ENCODE data around the gene TTC16. TPM values are rescaled to one million over a fixed set of nuclear protein-coding genes. Genes with fewer than 3 reads are reported as not detected.

Gene TTC16
- total RNA-seq, 1 donor from 2014 or later = 0.18 TPM

DNA sequence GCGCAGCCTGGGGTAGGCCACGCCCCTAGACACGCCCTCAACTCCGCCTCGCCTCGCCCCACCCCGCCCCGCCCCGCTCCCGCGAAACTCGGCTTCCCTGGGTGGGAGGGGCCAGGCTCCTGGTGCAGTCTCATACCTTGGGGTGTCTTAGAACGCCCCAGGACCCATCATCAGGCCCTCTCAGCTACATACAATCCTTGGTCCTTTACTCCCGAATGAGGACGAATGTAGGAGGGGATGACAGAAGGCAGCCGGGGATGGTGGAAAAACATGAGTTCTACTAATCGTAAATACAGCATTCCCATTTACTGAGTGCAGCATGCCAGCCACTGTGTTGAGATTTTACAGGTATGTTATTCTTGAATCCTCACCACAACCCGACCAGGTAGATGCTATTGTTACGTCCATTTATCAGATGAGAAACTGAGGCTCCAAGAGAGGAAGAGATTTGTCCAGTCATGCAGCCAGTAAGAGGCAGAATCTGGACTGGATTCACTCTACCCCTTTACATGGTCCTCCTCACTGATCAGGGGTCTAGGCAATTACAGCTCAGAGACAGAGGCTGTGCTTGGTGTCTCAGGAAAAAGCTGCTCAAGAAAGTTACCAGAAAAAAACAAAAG is 55.8 kb downstream of the TTC16 start:
- Mint-ChIP-seq H3K27ac (peak overlapping the region; percentile 92), H3K36me3 (ENCODE audit: low read depth) (peaks cover 60% of the 10 kb centered on the region), H3K27me3 (ENCODE audit: low read depth) (no peaks in the 10 kb centered on the region), H3K9me3 (no peaks in the 10 kb centered on the region), H3K4me1 (ENCODE audit: low read depth) (peaks cover 58% of the 10 kb centered on the region), H3K4me3 (ENCODE audit: low read depth) (peak overlapping the region; percentile 85)
- intact Hi-C loops (cut with micrococcal nuclease) = loop anchor here (1.0 to 10.0 kb wide), 6 partner anchors 14 to 353 kb away; partner anchors contain the start of genes NAIF1, PTGES2, SLC25A25 and TOR2A
- DNase-seq (ENCODE audit: low spot score) = no peak

DNA sequence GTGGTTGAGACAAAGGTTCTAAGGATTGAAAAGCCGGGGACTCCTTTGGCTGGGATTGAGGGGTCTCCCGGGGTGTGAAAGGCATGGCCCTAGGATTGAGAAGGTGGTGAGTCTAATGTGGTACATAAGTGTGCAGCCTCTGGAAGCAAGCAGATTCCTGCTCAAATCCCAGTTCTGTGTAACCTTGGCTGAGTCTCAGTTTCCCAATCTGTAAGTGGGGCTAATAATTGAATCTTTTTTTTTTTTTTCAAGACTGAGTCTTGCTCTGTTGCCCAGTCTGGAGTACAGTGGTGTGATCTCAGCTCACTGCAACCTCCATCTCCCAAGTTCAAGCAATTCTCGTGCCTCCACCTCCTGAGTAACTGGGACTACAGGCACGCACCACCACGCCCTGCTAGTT is 56.7 kb downstream of the TTC16 start:
- no peak overlapping the region for H3K4me3 Mint-ChIP-seq (ENCODE audit: low read depth)
- no peaks in the 10 kb centered on the region for H3K9me3 Mint-ChIP-seq
- peaks cover 52% of the 10 kb centered on the region for H3K4me1 Mint-ChIP-seq (ENCODE audit: low read depth)
- H3K36me3 Mint-ChIP-seq (ENCODE audit: low read depth) = peaks cover 54% of the 10 kb centered on the region
- no peak overlapping the region for H3K27ac Mint-ChIP-seq
- H3K27me3 Mint-ChIP-seq (ENCODE audit: low read depth) = no peaks in the 10 kb centered on the region
- intact Hi-C loops (cut with micrococcal nuclease) = loop anchor here (10.0 kb wide), 3 partner anchors 292 to 352 kb away; partner anchors contain the start of genes NAIF1, PTGES2, SLC25A25 and ZNF79
- DNase-seq (ENCODE audit: low spot score) = no peak

DNA sequence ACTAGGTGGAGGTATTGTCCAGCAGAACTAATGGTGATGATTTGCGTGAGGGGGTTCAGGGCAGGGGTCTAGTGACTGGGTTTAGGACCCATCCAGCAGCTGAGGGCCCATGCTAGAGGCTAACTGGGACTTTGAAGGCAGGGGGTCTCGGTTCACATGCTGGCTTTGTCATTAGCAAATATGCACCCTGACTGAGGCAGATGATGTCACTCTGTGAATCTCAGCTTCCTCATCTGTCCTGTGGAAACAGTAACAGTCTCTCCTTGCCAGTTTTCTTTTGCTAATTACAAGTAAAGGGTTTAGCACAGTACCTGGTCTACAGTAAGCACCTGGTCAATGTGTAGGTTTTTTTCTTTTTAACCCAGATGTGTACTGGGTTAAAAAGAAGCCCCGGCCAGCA is 57.4 kb downstream of the TTC16 start:
- H3K4me3 Mint-ChIP-seq (ENCODE audit: low read depth) = no peak overlapping the region
- no peaks in the 10 kb centered on the region for H3K9me3 Mint-ChIP-seq
- peaks cover 56% of the 10 kb centered on the region for H3K36me3 Mint-ChIP-seq (ENCODE audit: low read depth)
- H3K4me1 Mint-ChIP-seq (ENCODE audit: low read depth) = peaks cover 49% of the 10 kb centered on the region
- no peaks in the 10 kb centered on the region for H3K27me3 Mint-ChIP-seq (ENCODE audit: low read depth)
- no peak for DNase-seq (ENCODE audit: low spot score)
- H3K27ac Mint-ChIP-seq = no peak overlapping the region
- intact Hi-C loops (cut with micrococcal nuclease) = loop anchor here (10.0 kb wide), 3 partner anchors 292 to 352 kb away; partner anchors contain the start of genes NAIF1, PTGES2, SLC25A25 and ZNF79

DNA sequence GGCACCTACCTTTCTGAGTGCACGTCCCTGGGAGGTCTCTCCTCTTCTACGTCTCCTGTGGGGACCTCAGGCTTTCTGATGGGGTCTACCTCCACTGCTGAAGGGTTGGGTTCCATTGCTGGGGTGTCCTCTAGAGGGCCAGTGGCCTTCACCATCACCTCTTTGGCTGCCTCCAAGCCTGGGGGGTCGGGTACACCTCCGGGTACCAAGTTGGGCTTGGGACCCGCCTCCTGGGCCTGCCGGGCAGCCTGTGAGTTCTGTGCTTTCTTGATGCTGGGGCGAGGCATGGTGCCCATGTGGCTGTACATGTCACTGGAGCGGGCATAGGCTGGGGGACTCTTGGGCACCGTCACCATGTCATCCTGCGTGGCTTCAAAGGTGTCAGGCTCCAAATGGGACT is 58.1 kb downstream of the TTC16 start:
- peaks cover 44% of the 10 kb centered on the region for H3K4me1 Mint-ChIP-seq (ENCODE audit: low read depth)

DNA sequence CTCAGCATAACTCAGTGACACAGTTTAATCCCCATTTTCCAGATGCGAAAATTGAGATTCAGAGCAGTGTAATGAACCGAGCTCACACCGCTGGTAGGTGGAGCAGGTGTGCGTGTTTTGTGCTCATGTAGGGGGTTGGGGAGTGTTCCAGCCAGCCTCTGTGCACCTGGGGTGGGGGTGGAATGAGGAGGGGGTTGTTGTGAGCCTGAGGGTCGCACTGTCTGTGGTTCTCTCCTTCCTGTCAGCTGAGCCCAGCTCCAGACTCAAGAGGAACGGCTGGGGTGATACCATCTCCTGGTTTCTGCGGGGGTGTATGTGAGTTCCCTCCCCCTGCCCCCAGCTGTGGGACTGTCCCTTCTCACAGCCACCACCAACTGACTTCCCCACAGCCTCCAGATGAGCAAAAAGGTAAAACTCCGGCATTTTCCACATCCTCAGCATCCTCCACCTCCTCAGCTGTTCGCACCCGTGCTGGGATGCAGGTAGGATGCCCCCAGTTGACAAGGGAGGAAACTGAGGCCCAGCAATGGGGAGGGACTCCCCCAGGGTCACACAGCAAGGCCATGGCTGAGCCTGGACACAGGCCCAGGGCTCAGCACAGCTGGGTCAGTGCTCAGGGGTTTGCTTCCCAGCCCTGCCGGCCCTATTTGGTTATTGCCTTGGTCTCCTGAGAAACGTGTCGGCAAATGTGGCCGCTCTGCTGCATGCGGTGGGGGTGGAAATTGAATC is 60.5 kb downstream of the TTC16 start:
- intact Hi-C loops (cut with micrococcal nuclease) = loop anchor here (1.0 to 10.0 kb wide), 4 partner anchors 9 to 352 kb away; partner anchors contain the start of genes NAIF1, PTGES2, SLC25A25 and ZNF79
- peaks cover 38% of the 10 kb centered on the region for H3K4me1 Mint-ChIP-seq (ENCODE audit: low read depth)

More for the DNA sequence above, 58.1 kb downstream of the TTC16 start:
- peaks cover 54% of the 10 kb centered on the region for H3K36me3 Mint-ChIP-seq (ENCODE audit: low read depth)
- no peaks in the 10 kb centered on the region for H3K9me3 Mint-ChIP-seq
- intact Hi-C loops (cut with micrococcal nuclease) = loop anchor here (10.0 kb wide), 3 partner anchors 291 to 351 kb away; partner anchors contain the start of genes NAIF1, PTGES2, SLC25A25 and ZNF79
- DNase-seq (ENCODE audit: low spot score) = no peak
- no peaks in the 10 kb centered on the region for H3K27me3 Mint-ChIP-seq (ENCODE audit: low read depth)
- H3K4me3 Mint-ChIP-seq (ENCODE audit: low read depth) = peak overlapping the region; percentile 39
- H3K27ac Mint-ChIP-seq = peak overlapping the region; percentile 58

DNA sequence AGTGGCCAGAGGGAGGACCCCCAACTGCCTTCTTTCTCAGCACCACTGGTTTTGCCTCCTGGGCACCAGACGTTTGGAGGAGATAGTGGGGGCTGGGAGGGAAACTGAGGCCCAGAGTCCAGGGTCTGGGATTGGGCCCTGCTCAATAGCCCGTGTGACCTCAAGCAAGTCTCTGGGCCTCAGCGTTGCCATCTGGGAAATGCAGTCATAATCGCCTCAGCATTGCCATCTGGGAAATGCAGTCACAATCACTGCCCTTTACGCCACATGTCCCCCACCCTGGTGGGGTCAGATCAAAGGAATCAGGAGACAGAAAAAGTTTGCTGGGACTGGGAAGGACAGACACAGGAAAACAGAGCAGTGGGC is 61.0 kb downstream of the TTC16 start:
- intact Hi-C loops (cut with micrococcal nuclease) = loop anchor here (1.0 to 10.0 kb wide), 4 partner anchors 8 to 352 kb away; partner anchors contain the start of genes NAIF1, PTGES2, SLC25A25 and ZNF79
- peaks cover 29% of the 10 kb centered on the region for H3K36me3 Mint-ChIP-seq (ENCODE audit: low read depth)
- DNase-seq (ENCODE audit: low spot score) = no peak
- no peaks in the 10 kb centered on the region for H3K27me3 Mint-ChIP-seq (ENCODE audit: low read depth)
- no peaks in the 10 kb centered on the region for H3K9me3 Mint-ChIP-seq
- H3K4me1 Mint-ChIP-seq (ENCODE audit: low read depth) = peaks cover 39% of the 10 kb centered on the region
- H3K4me3 Mint-ChIP-seq (ENCODE audit: low read depth) = peak overlapping the region; percentile 98
- H3K27ac Mint-ChIP-seq = peak overlapping the region; percentile 96

More for the DNA sequence above, 60.5 kb downstream of the TTC16 start:
- no peaks in the 10 kb centered on the region for H3K27me3 Mint-ChIP-seq (ENCODE audit: low read depth)
- peak overlapping the region; percentile 96 for H3K27ac Mint-ChIP-seq
- peak; percentile 73 for DNase-seq (ENCODE audit: low spot score)
- peak overlapping the region; percentile 98 for H3K4me3 Mint-ChIP-seq (ENCODE audit: low read depth)
- no peaks in the 10 kb centered on the region for H3K9me3 Mint-ChIP-seq
- H3K36me3 Mint-ChIP-seq (ENCODE audit: low read depth) = peaks cover 33% of the 10 kb centered on the region

DNA sequence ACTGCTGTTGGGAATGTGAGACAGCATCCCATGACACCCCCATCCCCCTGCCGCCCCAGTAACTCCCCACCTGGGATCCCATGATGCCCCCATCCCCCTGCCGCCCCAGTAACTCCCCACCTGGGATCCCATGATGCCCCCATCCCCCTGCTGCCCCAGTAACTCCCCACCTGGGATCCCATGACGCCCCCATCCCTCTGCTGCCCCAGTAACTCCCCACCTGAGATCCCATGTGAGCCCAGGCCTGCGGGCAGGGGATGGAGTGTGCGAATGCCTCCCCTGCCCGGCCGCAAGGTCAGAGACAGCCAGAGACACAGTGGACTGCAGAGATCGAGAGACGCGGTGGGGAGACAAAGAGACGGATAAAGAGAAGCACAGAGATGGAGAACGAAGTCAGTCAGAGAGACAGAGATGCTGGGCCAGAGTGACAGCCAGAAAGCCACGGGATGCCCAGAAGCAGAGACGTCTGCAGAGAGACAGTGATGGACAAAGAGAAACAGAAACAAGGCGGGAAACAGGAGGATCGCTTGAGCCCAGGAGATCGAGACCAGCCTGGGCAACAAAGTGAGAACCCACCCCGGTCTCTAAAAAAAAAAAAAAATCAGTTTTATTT is 61.6 kb downstream of the TTC16 start:
- H3K4me1 Mint-ChIP-seq (ENCODE audit: low read depth) = peaks cover 40% of the 10 kb centered on the region
- no peak for DNase-seq (ENCODE audit: low spot score)
- intact Hi-C loops (cut with micrococcal nuclease) = loop anchor here (10.0 kb wide), 3 partner anchors 287 to 353 kb away; partner anchors contain the start of genes NAIF1, PTGES2, SLC25A25 and ZNF79
- peak overlapping the region; percentile 96 for H3K27ac Mint-ChIP-seq
- H3K9me3 Mint-ChIP-seq = no peaks in the 10 kb centered on the region
- peak overlapping the region; percentile 98 for H3K4me3 Mint-ChIP-seq (ENCODE audit: low read depth)
- no peaks in the 10 kb centered on the region for H3K27me3 Mint-ChIP-seq (ENCODE audit: low read depth)
- peaks cover 29% of the 10 kb centered on the region for H3K36me3 Mint-ChIP-seq (ENCODE audit: low read depth)

DNA sequence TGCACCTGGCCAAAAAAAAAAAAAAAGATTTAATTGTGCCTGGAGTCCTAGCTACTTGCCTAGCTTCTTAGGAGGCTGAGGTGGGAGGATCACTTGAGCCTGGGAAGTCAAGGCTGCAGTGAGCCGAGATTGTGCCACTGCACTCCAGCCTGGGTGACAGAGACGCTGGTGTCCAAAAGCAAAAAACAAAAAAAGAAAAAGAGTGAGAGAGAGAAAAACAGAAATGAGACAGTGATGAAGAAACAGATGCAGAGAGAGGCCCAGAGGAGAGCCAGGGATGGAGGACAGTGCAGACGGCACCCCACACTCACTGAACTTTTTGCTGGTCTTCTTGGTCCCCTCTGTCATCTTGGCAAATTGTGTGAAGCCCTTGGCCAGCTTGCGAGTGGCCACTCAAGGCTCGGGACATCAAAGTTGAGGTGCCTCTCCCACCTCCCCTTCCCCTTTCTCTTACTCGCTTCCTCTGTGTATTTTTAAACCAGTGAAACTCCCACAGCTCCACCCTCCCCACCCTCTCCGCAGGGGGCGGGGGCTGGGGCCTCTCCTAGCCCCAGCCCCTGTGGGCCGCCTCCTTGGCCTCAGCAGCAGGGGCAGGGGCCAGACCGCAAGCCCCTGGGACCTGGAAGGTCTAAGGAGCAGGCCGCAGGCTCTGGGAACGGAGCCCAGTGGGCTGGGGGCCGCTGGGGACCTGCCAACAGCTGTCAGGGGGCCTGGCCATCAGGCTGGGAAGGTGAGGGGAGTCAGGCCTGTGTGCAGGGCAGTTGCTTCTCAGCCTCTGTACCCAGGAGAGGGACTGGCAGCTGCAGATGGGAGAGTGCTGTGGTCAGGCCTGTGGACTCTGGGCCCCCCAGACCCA is 62.6 kb downstream of the TTC16 start, which contains the start of gene SH2D3C:
Gene SH2D3C (minus strand): TSS at position 387 of the 856 bp plus-strand sequence. CDS start 39 bp downstream, at position 348.
- intact Hi-C loops (cut with micrococcal nuclease) = loop anchor here (10.0 kb wide), 3 partner anchors 286 to 354 kb away; partner anchors contain the start of genes NAIF1, PTGES2, SLC25A25 and ZNF79
- H3K36me3 Mint-ChIP-seq (ENCODE audit: low read depth) = peaks cover 25% of the 10 kb centered on the region
- H3K9me3 Mint-ChIP-seq = no peaks in the 10 kb centered on the region
- peak within 1 kb of the TSS; percentile 98 for H3K4me3 Mint-ChIP-seq (ENCODE audit: low read depth)
- peak within 1 kb of the TSS; percentile 96 for H3K27ac Mint-ChIP-seq
- peak; percentile 43 for DNase-seq (ENCODE audit: low spot score)
- H3K27me3 Mint-ChIP-seq (ENCODE audit: low read depth) = no peaks in the 10 kb centered on the region
- H3K4me1 Mint-ChIP-seq (ENCODE audit: low read depth) = peaks cover 47% of the 10 kb centered on the region

DNA sequence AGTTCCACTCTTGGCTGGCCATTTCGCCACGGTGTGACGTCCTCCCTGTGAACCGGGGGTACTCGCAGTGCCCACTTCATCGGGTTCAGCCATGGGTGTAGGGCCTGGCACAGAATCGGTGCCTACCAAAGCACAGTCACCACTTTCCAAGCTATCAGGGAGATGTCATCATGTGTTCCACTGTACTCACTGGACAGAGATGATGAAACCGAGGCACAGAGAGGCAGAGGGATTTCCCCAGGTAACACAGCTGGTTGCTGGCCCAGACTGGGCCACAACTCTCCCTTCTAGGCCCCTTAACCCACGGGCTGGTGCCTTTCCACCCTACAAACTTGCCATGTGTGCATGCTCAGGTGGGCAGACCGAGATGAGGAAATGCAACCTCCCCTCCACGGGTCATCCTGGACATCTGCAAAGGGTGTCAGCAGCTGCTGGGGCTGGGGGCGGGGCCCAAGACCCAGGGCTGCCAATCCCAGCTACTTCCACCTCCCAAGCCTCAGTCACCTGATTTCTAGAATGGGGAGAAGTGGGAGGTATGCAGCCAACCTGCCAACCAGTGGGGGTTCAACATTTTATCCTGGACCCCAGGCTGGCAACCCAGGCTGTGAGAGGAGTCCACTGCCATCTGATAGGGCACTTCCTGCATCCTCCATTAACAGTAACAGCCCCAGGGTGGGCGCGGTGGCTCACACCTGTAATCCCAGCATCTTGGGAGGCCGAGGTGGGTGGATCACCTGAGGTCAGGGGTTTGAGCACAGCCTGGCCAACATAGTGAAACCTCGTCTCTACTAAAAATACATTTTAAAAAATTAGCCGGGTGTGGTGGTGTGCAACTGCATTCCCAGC is 63.5 kb downstream of the TTC16 start:
- peak overlapping the region; percentile 92 for H3K27ac Mint-ChIP-seq
- H3K36me3 Mint-ChIP-seq (ENCODE audit: low read depth) = peaks cover 18% of the 10 kb centered on the region
- peak overlapping the region; percentile 98 for H3K4me3 Mint-ChIP-seq (ENCODE audit: low read depth)
- no peaks in the 10 kb centered on the region for H3K27me3 Mint-ChIP-seq (ENCODE audit: low read depth)
- intact Hi-C loops (cut with micrococcal nuclease) = loop anchor here (10.0 kb wide), 3 partner anchors 285 to 355 kb away; partner anchors contain the start of genes NAIF1, PTGES2, SLC25A25 and ZNF79
- peaks cover 50% of the 10 kb centered on the region for H3K4me1 Mint-ChIP-seq (ENCODE audit: low read depth)
- DNase-seq (ENCODE audit: low spot score) = peak; percentile 44
- H3K9me3 Mint-ChIP-seq = no peaks in the 10 kb centered on the region

DNA sequence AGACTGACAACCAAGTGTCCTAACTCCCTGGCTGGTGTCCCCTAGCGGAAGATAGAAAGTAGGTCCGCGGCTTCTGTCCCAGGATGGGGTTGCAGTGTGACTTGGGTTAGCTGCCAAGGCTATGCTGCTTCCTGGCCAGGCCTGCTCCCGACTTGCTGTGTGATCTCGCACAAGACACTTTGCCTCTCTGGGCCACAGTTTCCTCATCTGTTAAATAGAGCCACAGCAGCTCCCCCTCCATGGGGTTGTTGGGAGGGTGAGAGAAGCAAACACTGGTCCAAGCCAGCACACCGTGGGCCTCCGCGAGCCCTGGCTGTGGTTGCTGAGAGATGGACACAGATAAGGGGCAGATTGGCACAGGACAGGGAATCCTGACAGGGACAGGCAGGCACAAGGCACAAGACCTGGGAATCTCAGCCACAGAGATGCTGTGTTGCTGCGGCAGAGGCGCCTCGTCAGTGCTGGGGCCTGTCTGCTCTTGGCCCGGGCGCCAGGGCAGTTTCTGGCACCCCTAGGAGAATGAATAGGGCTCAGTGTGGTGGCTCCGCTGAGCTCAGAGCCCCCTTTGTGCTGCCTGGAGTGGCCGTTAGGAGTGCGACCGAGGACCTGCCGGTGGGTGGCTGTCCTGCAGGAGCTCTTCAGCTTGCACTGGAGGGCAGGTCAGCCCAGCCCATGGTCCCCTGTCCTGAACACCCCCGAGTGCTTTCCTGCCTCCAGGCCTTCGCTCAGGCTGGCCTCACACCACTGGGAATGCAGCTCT is 64.4 kb downstream of the TTC16 start:
- Mint-ChIP-seq H3K36me3 (ENCODE audit: low read depth) (peaks cover 16% of the 10 kb centered on the region), H3K4me1 (ENCODE audit: low read depth) (peaks cover 53% of the 10 kb centered on the region), H3K27me3 (ENCODE audit: low read depth) (no peaks in the 10 kb centered on the region), H3K4me3 (ENCODE audit: low read depth) (no peak overlapping the region), H3K9me3 (no peaks in the 10 kb centered on the region), H3K27ac (peak overlapping the region; percentile 61)
- DNase-seq (ENCODE audit: low spot score) = no peak
- intact Hi-C loops (cut with micrococcal nuclease) = no loop called here
